HG03025 (cell line): Measurements from ENCODE around the gene NARS2.
"Not testable (repeated sequence)": the region's sequence is repeated elsewhere in the genome, so short reads cannot be mapped to it uniquely, and the experiment has no call there.

Experiments used
- ATAC-seq: cut with Tn5 transposase; IDR thresholded peaks from one replicate; pipeline ENCODE4 v1.9.1; 2021; ENCODE audit warnings: mild to moderate bottlenecking, moderate library complexity; ENCODE audit not compliant: unreplicated experiment, low FRiP score

NARS2 gene

DNA sequence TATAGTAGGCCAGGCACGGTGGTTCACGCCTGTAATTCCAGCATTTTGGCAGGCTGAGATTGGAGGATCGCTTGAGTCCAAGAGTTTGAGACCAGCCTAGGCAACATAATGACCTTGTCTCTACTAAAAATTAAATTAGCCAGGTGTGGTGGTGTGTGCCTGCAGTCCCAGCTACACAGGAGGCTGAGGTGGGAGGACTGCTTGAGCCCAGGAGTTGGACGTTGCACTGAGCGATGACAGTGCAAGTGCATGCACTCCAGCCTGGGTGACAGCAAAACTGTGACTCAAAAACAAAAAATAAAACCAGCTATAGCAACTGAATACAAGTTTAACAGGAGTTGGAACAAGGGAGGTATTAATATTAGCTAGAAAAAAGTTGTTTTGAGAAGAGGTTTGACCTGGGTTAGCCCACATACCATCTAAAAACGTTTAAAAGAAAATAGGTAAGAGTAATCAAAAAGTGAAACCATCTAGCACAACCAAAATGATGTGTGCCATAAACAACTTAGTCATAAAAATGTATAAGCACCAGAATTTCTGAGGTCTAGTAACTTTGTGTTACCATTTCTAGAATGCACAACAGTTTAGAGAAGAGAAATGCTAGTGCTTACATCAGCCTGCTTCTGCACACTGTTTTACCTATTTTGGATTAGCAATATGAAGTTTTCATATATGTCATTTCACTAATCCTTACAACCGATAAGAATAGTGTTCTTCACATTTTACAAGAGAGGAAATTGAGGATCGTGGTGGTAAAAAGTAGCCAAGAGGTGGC, 26.5 kb downstream of the NARS2 start:
- ATAC-seq = no peak

GRCh38 chr11:78542007-78542406, 32.7 kb downstream of the NARS2 start:
- ATAC-seq = no peak

DNA sequence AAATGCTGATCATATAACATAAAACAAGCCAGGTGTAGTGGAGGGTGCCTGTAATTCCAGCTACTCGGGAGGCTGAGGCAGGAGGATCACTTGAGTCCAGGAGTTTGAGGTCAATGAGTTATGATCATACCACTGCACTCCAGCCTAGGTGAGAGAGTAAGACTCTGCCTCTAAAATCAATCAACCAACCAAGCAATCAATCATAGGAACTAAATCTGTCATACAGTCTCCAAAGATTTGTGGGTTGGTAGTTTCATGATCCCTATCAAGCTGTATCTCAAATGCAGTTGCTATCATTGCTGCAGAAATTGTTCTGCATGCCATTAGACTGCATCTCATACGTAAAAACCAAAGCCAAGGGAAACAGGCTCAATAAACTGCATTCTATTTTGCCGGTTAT, 33.1 kb downstream of the NARS2 start:
- ATAC-seq = no peak

GRCh38 chr11:78540256-78540655, 34.4 kb downstream of the NARS2 start:
- ATAC-seq = no peak

DNA sequence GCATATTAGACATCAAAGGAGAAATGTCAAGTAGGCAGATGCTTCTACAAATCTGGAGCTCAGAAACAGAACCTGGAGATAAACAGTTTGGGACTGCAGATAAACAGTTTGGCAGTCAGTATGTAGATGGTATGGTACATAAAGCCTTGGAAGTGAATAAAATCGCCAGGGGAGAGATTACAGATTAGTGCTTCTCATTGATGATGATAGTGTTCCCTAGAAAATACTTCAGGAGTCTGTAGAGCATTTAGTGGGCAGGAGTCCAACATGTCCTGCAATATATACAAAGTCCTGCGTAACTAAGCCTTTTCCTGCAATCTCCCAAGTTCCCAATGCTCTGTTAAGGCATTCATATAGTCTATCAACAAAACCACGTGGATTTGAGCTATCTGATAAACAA, 35.2 kb downstream of the NARS2 start:
- no peak for ATAC-seq

GRCh38 chr11:78536933-78537332, 37.7 kb downstream of the NARS2 start:
- ATAC-seq = no peak

GRCh38 chr11:78535920-78536319, 38.7 kb downstream of the NARS2 start:
- ATAC-seq = no peak

GRCh38 chr11:78535027-78535426, 39.6 kb downstream of the NARS2 start:
- no peak for ATAC-seq

- ATAC-seq = no peak
These were observed 41.3 kb downstream of the NARS2 start for GRCh38 chr11:78533399-78533798.

GRCh38 chr11:78532991-78533390, 41.7 kb downstream of the NARS2 start:
- no peak for ATAC-seq

- ATAC-seq = no peak
These were observed 48.0 kb downstream of the NARS2 start for GRCh38 chr11:78526497-78527146.

DNA sequence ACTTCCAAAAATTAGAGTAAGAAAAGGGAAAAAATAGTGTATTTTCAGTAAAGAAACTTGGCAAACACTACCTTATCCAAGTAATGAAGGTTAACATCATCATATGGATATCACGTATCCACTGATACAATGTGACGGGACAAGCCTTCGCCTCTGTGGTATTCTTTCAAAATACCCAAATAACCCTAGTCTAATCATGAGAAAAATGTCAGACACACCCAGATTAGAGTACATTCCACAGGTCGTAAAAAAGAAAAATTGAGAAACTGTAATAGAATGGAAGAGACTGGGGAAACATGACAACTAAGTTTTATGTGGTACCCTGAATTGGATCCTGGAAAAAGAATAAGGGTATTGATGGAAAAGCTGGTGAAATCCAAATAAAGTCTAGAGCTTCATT, 48.9 kb downstream of the NARS2 start:
- ATAC-seq = no peak

DNA sequence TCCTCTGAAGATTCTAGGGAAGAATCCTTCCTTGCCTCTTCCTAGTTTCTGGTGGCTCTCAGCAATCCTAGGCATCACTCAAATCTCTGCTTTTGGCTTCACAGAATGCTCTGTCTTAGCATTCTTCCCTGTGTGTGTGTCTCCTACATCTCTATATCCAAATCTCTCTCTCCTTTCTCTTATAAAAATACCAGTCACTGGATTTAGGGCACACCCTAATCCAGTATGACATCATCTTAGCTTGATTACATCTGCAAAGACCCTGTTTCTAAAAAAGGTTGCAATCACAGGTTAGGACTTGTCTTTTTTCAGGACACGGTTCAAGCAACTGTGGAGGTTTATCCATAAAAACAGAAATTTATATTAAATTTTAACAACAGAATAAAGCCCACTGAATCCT, 54.4 kb downstream of the NARS2 start:
- no peak for ATAC-seq

GRCh38 chr11:78516281-78516680, 58.4 kb downstream of the NARS2 start:
- no peak for ATAC-seq

DNA sequence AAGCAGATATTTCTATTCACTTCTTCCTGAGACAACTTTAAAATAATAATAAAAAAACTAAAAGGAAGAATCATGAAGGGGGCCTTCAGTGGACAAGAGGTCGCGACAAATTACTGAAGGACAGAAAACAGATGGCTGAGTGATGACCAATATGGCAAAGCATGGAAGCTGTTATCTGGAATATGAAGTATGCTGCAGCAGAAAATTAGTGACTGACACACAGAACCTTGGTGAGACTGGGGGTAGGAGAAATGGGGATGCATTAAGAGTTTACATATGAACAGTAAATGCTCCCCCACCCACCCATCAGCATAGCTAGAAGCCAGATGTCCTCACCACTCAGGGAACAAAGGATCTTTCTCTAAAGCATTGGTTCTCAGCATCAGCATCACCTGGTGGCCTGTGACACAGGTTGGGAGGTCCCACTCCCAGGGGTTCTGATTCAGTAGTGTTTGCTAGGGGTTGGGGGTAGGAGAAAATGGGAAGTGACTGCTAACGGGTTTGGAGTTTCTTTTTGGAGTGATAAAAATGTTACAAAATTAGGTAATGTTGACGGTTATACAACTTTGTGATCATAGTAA, 59.7 kb downstream of the NARS2 start:
- no peak for ATAC-seq

GRCh38 chr11:78513085-78513484, 61.6 kb downstream of the NARS2 start:
- not testable (repeated sequence) for ATAC-seq

- ATAC-seq = no peak
These were observed 64.1 kb downstream of the NARS2 start for GRCh38 chr11:78510597-78510996.

- ATAC-seq = no peak
These were observed 64.6 kb downstream of the NARS2 start for GRCh38 chr11:78510025-78510596.

- no peak for ATAC-seq
These were observed 70.0 kb downstream of the NARS2 start for GRCh38 chr11:78504708-78505107.

GRCh38 chr11:78504181-78504580, 70.5 kb downstream of the NARS2 start:
- ATAC-seq = no peak

GRCh38 chr11:78499971-78500370, 74.7 kb downstream of the NARS2 start:
- ATAC-seq = no peak
